GM10266 (cell line): ENCODE measurements around the gene PPP1R2B.

Experiments used
- DNase-seq: peaks from one replicate; pipeline ENCODE4 v3.0.0; 2012; ENCODE audit errors: extremely low spot score
- TF ChIP-seq, protein P1 (sequence below): IDR thresholded peaks from 2 replicates; pipeline ENCODE4 v1.5.1; 2012; ENCODE audit warnings: mild to moderate bottlenecking, low read depth; ENCODE audit not compliant: control insufficient read depth, insufficient read depth; ENCODE audit errors: missing control alignments

Gene PPP1R2B

DNA sequence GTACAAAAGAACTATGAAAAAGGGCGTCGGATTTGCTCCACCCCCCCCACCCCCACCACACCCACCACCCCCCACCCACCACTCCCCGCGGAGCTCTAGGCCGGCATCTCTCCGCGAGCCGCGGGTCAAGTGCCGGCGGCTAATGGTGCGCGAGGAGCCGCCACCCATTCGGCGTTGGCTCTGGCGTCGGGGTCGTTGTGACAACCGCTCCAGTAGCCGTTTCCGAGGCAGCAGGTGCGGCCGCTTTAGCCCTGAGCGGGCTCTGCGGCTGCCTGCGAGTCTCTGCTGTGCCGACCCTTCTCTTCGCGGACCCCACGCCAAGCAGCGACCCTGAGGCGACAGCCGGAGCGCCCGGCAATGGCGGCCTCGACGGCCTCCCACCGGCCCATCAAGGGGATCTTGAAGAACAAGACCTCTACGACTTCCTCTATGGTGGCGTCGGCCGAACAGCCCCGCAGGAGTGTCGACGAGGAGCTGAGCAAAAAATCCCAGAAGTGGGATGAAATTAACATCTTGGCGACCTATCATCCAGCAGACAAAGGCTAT is at the start of gene PPP1R2B:
Gene PPP1R2B (plus strand): TSS at position 90 of the 546 bp plus-strand sequence. CDS start 268 bp downstream, at position 358.
- DNase-seq, result no peak
- TF ChIP-seq, protein P1, sequence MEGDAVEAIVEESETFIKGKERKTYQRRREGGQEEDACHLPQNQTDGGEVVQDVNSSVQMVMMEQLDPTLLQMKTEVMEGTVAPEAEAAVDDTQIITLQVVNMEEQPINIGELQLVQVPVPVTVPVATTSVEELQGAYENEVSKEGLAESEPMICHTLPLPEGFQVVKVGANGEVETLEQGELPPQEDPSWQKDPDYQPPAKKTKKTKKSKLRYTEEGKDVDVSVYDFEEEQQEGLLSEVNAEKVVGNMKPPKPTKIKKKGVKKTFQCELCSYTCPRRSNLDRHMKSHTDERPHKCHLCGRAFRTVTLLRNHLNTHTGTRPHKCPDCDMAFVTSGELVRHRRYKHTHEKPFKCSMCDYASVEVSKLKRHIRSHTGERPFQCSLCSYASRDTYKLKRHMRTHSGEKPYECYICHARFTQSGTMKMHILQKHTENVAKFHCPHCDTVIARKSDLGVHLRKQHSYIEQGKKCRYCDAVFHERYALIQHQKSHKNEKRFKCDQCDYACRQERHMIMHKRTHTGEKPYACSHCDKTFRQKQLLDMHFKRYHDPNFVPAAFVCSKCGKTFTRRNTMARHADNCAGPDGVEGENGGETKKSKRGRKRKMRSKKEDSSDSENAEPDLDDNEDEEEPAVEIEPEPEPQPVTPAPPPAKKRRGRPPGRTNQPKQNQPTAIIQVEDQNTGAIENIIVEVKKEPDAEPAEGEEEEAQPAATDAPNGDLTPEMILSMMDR, result no peak

DNA sequence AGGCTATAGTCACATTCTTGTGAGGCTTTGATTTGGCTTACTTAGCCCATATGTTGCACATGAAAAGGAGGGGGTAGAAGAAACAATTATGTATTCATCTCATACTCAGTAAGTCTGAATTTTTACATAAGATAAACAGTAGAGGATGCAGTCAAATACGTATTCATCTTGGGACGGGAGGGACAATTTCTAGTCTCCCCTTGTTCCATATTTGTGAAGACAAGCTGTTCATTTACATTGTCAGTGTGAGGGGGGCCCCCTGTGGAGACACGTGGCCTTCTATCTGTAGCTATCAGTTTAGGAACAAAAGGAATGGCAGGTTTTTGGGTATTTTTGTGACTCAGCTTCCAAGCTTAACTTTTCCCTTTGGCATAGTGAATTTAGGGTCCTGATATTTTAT is 49.2 kb upstream of the PPP1R2B start:
- DNase-seq, result no peak
- TF ChIP-seq, protein P1, result no peak

DNA sequence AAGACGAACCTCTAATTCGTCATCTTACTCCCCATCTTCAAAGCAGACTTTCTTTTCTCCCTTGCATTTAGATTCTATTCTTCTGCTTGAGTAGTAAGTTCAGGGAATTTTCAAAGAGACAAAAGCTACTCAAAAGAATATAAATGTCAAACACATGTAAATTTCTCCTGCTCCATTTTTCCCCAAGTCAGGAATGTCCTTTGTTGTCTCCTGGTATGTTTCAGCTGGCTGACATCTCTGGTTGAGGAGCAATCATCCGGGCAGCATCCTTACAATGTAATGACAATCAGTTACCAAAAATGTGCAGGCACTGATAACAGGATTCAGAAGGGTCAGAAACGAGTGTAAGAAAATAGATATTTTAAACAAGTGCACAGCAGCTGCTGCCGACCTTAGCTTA is 47.6 kb upstream of the PPP1R2B start:
- no peak for DNase-seq
- TF ChIP-seq, protein P1, result no peak

DNA sequence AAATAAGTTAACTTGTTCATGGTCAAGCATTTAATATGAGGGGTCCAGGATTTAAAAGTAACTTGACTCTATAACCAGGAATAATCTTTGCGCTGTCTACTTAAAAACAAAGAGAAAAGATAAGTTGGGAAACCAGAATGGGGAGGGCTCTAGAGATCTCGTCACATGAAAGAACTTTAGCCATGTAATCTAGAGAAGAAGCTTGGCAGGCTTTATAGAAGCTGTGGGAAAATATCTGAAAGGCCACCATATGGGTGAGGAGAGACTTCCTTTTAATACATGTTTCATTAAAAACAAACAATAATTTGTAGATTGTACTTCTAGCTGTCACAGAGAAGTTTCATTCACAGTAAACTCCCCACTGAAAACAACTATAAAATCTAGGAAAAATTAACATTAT is 46.7 kb upstream of the PPP1R2B start:
- no peak for DNase-seq
- TF ChIP-seq, protein P1, result no peak

DNA sequence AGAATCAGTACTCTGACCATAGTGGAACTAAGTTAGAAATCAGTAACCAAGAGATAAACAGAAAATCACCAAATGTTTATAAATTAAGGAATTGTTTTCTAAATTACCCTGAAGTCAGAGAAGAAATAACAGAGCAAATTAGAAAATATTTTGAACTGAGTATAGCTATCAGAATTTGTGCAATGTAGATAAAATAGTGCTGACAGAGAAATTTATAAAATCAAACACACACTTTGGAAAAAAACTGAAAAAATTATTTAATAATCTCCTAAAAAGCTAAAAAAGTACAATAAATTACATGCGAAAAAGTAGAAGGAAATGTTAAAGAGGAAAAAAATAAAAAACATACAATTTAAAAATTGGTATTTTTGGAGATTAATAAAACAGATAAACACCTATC is 37.1 kb upstream of the PPP1R2B start:
- no peak for DNase-seq
- TF ChIP-seq, protein P1, result no peak

DNA sequence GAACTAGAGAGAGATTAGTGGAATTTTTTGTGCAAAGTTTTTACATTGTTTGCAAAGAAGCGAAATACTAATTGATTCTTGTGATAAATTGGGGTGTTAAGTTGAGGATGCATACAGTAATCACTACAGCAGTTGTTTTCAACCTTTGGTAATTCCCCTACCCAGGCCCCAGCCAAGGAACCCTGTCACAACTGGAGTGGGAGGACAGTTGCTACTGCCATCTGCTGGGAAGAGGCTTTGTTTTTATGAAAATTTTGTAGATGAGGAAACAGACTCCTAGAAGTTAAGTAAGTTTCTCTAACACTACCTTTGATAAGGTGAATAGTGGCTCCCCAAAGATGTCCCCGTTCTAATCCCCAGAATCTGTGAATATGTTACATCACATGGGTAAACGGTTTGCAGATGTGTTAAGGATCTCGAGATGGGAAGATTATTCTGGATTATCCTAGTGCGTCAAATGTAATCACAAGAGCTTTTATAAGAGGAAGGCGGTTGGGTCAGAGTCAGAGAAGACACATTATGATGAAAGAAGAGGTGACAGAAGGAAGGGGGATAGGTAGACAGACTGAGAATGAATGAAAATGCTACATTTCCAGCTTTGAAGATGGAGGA is 34.0 kb upstream of the PPP1R2B start:
- DNase-seq, result peak; percentile 60
- TF ChIP-seq, protein P1, result peak; percentile 45

DNA sequence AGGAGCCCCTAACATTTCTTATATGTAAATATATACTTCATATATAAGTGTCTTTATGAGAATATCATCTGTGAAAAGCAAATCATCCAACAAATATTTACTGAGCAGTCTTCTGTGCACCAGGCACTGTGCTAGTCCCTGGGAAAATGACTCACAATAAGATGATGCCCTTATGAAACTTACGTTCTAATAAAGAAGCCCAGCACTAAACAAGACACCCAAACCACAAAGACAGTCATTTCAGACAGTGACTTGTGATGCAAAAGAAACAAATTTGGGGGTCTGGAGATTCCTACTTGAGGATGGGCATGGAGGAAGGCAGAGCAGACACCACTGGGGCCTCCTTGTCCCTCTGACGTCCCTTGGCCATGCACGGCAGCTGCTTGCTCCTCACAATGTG is 30.6 kb upstream of the PPP1R2B start:
- TF ChIP-seq, protein P1, result no peak
- DNase-seq, result no peak
